ENCODE measurements around the gene MSI2. TPM values are rescaled to one million over a fixed set of nuclear protein-coding genes. Genes with fewer than 3 reads are reported as not detected.

MSI2 gene
- total and polyA plus RNA-seq, 2 donors (not counting 1 experiment from before 2014, with no cell fraction given) = 16.1 to 196 TPM

- WGBS (ENCODE audit: insufficient coverage) = 32% methylated on average over 2 of the region's 6 CpGs
- Histone ChIP-seq H3K79me2 (ENCODE audit: control insufficient read depth, insufficient read depth, low read length) (peaks cover 69% of the 10 kb centered on the region), H2AFZ (ENCODE audit: insufficient read depth, low read depth, low read length, poor library complexity, severe bottlenecking) (no peak overlapping the region), H3K27ac (ENCODE audit: low read length in 2 of 2) (no peak overlapping the region), H3K4me2 (replicated peaks; ENCODE audit: low read depth, low read length, poor library complexity, severe bottlenecking) (no peak overlapping the region), H4K20me1 (ENCODE audit: control insufficient read depth, insufficient read depth, low read length, poor library complexity, severe bottlenecking) (peaks cover 36% of the 10 kb centered on the region), H3K4me3 (ENCODE audit: control extremely low read depth in 1 of 5, extremely low read depth in 1 of 5, insufficient read depth in 1 of 5, low read depth in 2 of 5, low read length in 4 of 5) (no peak overlapping the region), H3K36me3 (replicated peaks in 1 of 2; ENCODE audit: control extremely low read depth in 1 of 2, control insufficient read depth in 1 of 2, extremely low read depth in 1 of 2, insufficient read depth in 2 of 2, low read length in 1 of 2) (peaks cover 0 to 3% of the 10 kb centered on the region in 2 experiments), H3K9ac (ENCODE audit: low read length) (no peak overlapping the region), H3K27me3 (replicated peaks in 1 of 4; ENCODE audit: control extremely low read depth in 1 of 4, control insufficient read depth in 3 of 4, insufficient read depth in 4 of 4, low read length in 3 of 4) (no peaks in the 10 kb centered on the region), H3K4me1 (ENCODE audit: control insufficient read depth in 2 of 2, insufficient read depth in 2 of 2, low read length in 2 of 2) (peaks cover 14 to 21% of the 10 kb centered on the region in 2 donors), H3K9me3 (ENCODE audit: control extremely low read depth in 1 of 3, control insufficient read depth in 2 of 3, insufficient read depth in 1 of 3, low read length in 2 of 3) (peaks cover 0 to 4% (median 3%) of the 10 kb centered on the region in 3 donors)
- Mint-ChIP-seq H3K9me3 (ENCODE audit: insufficient read depth) (no peaks in the 10 kb centered on the region), H3K27ac (no peak overlapping the region), H3K4me1 (peaks cover 31% of the 10 kb centered on the region), H3K4me3 (no peak overlapping the region), H3K27me3 (no peaks in the 10 kb centered on the region)
- intact Hi-C loops (cut with micrococcal nuclease) = no loop called here
- ATAC-seq (ENCODE audit: low read depth) (no peak), DNase-seq (no peak)
- ChIA-PET CTCF (interaction anchor here (0.9 kb wide), 1 partner anchor 127 kb away, joined by 3 read pairs; no protein-coding TSS in a partner anchor), POLR2A (no interaction called here)
- no peak for TF ChIP-seq EZH2 (IDR thresholded peaks at IDR 0.05; ENCODE audit: borderline replicate concordance, insufficient read depth, low read depth, low read length, poor library complexity, severe bottlenecking)
- TF ChIP-seq, protein P1, sequence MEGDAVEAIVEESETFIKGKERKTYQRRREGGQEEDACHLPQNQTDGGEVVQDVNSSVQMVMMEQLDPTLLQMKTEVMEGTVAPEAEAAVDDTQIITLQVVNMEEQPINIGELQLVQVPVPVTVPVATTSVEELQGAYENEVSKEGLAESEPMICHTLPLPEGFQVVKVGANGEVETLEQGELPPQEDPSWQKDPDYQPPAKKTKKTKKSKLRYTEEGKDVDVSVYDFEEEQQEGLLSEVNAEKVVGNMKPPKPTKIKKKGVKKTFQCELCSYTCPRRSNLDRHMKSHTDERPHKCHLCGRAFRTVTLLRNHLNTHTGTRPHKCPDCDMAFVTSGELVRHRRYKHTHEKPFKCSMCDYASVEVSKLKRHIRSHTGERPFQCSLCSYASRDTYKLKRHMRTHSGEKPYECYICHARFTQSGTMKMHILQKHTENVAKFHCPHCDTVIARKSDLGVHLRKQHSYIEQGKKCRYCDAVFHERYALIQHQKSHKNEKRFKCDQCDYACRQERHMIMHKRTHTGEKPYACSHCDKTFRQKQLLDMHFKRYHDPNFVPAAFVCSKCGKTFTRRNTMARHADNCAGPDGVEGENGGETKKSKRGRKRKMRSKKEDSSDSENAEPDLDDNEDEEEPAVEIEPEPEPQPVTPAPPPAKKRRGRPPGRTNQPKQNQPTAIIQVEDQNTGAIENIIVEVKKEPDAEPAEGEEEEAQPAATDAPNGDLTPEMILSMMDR (IDR thresholded peaks at IDR 0.05) = no peak
Measured at GRCh38 chr17:57370037-57370581, 113.8 kb downstream of the MSI2 start.

- ChIA-PET CTCF (no interaction called here), POLR2A (no interaction called here)
- H3K27ac Mint-ChIP-seq = no peak overlapping the region
- Histone ChIP-seq H3K4me1 (ENCODE audit: control insufficient read depth in 2 of 2, insufficient read depth in 2 of 2, low read length in 2 of 2) (peaks cover 14 to 16% of the 10 kb centered on the region in 2 donors), H3K36me3 (replicated peaks in 1 of 2; ENCODE audit: control extremely low read depth in 1 of 2, control insufficient read depth in 1 of 2, extremely low read depth in 1 of 2, insufficient read depth in 2 of 2, low read length in 1 of 2) (peaks cover 0 to 2% of the 10 kb centered on the region in 2 experiments), H3K9me3 (ENCODE audit: control extremely low read depth in 1 of 3, control insufficient read depth in 2 of 3, insufficient read depth in 1 of 3, low read length in 2 of 3) (peaks cover 0 to 4% (median 3%) of the 10 kb centered on the region in 3 donors), H3K27ac (ENCODE audit: low read length in 2 of 2) (no peak overlapping the region), H3K4me3 (ENCODE audit: control extremely low read depth in 1 of 5, extremely low read depth in 1 of 5, insufficient read depth in 1 of 5, low read depth in 2 of 5, low read length in 4 of 5) (no peak overlapping the region), H3K9ac (ENCODE audit: low read length) (no peak overlapping the region), H4K20me1 (ENCODE audit: control insufficient read depth, insufficient read depth, low read length, poor library complexity, severe bottlenecking) (peaks cover 31% of the 10 kb centered on the region), H2AFZ (ENCODE audit: insufficient read depth, low read depth, low read length, poor library complexity, severe bottlenecking) (no peak overlapping the region), H3K27me3 (replicated peaks in 1 of 4; ENCODE audit: control extremely low read depth in 1 of 4, control insufficient read depth in 3 of 4, insufficient read depth in 4 of 4, low read length in 3 of 4) (no peaks in the 10 kb centered on the region), H3K4me2 (replicated peaks; ENCODE audit: low read depth, low read length, poor library complexity, severe bottlenecking) (no peak overlapping the region), H3K79me2 (ENCODE audit: control insufficient read depth, insufficient read depth, low read length) (peaks cover 69% of the 10 kb centered on the region)
- no peak for DNase-seq
- WGBS (ENCODE audit: insufficient coverage) = 86% methylated on average over 1 of the region's 4 CpGs
- no peak for ATAC-seq (ENCODE audit: low read depth)
- peaks cover 25% of the 10 kb centered on the region for H3K4me1 Mint-ChIP-seq
- H3K9me3 Mint-ChIP-seq (ENCODE audit: insufficient read depth) = no peaks in the 10 kb centered on the region
- H3K27me3 Mint-ChIP-seq = no peaks in the 10 kb centered on the region
- intact Hi-C loops (cut with micrococcal nuclease) = no loop called here
- TF ChIP-seq EZH2 (IDR thresholded peaks at IDR 0.05; ENCODE audit: borderline replicate concordance, insufficient read depth, low read depth, low read length, poor library complexity, severe bottlenecking) = no peak
- TF ChIP-seq, protein P1 (IDR thresholded peaks at IDR 0.05) = no peak
- no peak overlapping the region for H3K4me3 Mint-ChIP-seq
Measured at GRCh38 chr17:57370619-57371018, 114.3 kb downstream of the MSI2 start.

Measured in B cell (primary cell).